ENCODE measurements around the gene CSNK1A1.
"Not testable (repeated sequence)": the region's sequence is repeated elsewhere in the genome, so short reads cannot be mapped to it uniquely, and the experiment has no call there.

CSNK1A1 gene

GRCh38 chr5:149532413-149532812 lies 18.8 kb downstream of the CSNK1A1 start:
- no peak for DNase-seq (ENCODE audit: low read depth in 2 of 3, low spot score in 2 of 3)

GRCh38 chr5:149529463-149529862 lies 21.8 kb downstream of the CSNK1A1 start:
- DNase-seq (ENCODE audit: low read depth in 2 of 3, low spot score in 2 of 3): no peak

GRCh38 chr5:149528281-149529060 lies 22.8 kb downstream of the CSNK1A1 start:
- DNase-seq (ENCODE audit: low read depth in 2 of 3, low spot score in 2 of 3): no peak

GRCh38 chr5:149526845-149527590 lies 24.2 kb downstream of the CSNK1A1 start:
- no peak for DNase-seq (ENCODE audit: low read depth in 2 of 3, low spot score in 2 of 3)

- no peak for DNase-seq (ENCODE audit: low read depth in 2 of 3, low spot score in 2 of 3)
Measured at GRCh38 chr5:149521739-149522685, 29.2 kb downstream of the CSNK1A1 start.

GRCh38 chr5:149519601-149520000 lies 31.6 kb downstream of the CSNK1A1 start:
- DNase-seq (ENCODE audit: low read depth in 2 of 3, low spot score in 2 of 3): no peak

GRCh38 chr5:149518620-149519019 lies 32.6 kb downstream of the CSNK1A1 start:
- no peak for DNase-seq (ENCODE audit: low read depth in 2 of 3, low spot score in 2 of 3)

- DNase-seq (ENCODE audit: low read depth in 2 of 3, low spot score in 2 of 3): no peak
Measured at GRCh38 chr5:149517461-149518122, 33.6 kb downstream of the CSNK1A1 start.

DNA sequence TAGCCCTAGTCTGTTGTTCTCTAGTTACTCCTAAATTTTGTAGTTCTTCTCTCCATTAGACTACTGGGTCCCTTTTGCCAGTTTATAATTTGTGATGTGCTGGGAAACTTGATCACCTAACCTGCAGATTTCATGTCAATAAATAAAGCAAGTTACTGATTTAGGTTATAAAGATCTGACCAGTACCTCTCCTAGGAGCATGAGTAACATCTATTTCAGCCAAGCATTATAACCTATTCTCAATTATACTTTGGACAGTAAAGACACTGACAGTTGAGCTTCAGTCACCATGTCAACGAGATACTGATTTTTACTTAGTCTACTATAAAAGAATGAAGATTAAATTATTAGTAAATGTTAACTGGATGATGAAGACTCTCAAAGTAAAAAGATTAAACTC lies 36.7 kb downstream of the CSNK1A1 start:
- no peak for DNase-seq (ENCODE audit: low read depth in 2 of 3, low spot score in 2 of 3)

DNA sequence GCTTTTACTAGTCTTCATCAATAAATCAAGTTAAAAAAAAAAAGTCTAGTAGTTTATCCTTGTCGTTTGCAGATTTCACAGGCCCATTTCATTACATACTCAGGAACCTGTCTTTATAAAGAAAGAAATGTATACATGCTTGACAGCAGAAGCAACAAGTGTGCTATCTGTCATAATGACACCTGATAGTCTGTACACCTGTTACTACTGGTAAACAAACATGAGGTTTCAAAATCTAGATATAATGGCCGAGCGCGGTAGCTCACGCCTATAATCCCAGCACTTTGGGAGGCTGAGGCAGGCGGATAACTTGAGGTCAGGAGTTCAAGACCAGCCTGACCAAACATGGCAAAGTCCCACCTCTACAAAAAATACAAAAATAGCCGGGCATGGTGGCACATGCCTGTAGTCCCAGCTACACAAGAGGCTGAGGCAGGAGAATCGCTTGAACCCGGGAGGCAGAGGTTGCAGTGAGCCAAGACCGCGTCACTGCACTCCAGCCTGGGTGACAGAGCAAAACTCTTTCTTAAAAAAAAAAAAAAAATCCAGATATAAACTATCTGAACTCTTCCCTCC lies 37.8 kb downstream of the CSNK1A1 start:
- not testable (repeated sequence) for DNase-seq (ENCODE audit: low read depth in 2 of 3, low spot score in 2 of 3)

DNA sequence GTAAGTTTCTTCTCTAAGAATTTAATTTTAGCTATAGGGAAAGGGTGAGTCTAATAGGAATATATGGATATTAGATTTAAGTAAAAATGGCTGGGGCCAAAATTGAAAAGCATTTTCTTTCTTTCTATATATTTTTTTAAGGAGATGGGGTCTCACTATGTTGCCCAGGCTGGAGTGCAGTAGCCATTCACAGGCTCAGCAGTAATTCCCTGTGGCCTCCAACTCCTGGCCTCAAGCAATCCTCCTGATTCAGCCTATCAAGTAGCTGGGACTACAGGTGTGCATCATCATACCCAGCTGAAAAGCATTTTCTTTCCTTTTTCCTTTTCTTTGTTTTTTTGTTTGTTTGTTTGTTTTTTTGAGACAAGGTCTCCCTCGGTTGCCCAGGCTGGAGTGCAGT lies 41.1 kb downstream of the CSNK1A1 start:
- no peak for DNase-seq (ENCODE audit: low read depth in 2 of 3, low spot score in 2 of 3)

DNA sequence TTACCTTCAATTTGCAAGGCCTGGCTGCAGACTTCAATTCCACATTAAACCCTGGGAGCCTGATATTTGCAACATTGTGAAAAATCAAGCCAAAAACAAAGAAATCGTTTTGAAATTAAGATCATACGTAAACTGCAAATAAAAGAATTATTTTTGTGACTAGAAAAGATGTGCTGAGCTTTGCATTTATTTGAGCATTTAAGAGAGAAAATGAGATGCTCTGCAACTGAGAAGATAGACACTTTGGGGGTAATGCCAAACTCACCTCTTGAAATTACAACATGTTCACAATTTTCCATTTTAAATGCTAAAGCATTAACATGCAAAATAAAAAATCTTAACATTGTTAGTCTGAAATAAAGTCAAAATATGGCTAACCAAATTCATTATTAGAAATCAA lies 46.6 kb downstream of the CSNK1A1 start:
- no peak for DNase-seq (ENCODE audit: low read depth in 2 of 3, low spot score in 2 of 3)

DNA sequence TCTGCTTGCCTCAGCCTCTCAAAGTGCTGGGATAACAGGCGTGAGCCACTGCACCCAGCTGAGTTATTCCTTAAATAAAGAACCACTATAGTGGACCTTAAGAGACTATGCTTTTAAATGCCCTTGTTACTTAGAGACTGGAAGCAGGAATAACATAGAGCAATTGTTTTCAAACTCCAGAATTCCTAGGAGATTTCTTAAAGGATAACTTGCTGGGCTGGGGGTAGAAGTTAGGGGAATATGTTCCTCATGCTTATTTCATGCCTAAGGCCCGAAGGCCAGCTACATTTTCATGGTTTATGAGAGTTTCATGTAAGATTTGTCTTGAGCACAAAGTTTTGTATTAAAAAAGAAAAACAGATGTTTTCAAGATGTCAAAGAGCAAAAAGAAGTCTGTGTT lies 48.2 kb downstream of the CSNK1A1 start:
- no peak for DNase-seq (ENCODE audit: low read depth in 2 of 3, low spot score in 2 of 3)

GRCh38 chr5:149500922-149501582 lies 50.2 kb downstream of the CSNK1A1 start:
- DNase-seq (ENCODE audit: low read depth in 2 of 3, low spot score in 2 of 3): no peak

DNA sequence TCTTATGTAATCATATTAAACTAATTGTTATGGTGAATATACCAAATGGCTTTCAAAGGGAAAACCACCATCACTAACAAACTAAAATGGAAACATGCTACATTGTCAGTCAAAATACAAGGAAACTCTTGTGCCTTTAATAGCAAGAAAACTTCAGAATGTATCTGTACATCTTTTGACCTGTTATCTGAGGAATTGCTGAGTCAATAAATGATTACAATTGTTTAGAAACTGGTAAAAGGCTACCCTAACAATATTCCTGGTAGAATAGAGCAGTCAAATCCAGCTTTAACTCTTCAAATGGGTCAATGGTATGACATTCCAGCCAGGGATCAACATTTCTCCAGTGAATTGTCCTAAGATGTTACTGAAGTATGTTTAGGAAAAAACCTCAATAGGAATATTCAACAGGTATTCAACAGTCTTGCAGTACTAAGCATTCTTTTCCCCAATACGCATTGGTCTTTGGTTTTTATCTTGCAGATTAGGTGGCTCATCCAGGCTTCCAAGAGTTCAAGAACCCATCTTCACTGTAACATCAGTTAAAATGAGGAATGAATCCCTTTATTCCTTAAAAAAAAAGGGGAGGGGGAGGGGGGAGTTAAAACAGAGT lies 52.4 kb downstream of the CSNK1A1 start:
- no peak for DNase-seq (ENCODE audit: low read depth in 2 of 3, low spot score in 2 of 3)

GRCh38 chr5:149497357-149497756 lies 53.9 kb downstream of the CSNK1A1 start:
- no peak for DNase-seq (ENCODE audit: low read depth in 2 of 3, low spot score in 2 of 3)

- DNase-seq (ENCODE audit: low read depth in 2 of 3, low spot score in 2 of 3): no peak
Measured at GRCh38 chr5:149496917-149497316, 54.3 kb downstream of the CSNK1A1 start.

GRCh38 chr5:149496166-149496565 lies 55.1 kb downstream of the CSNK1A1 start:
- DNase-seq (ENCODE audit: low read depth in 2 of 3, low spot score in 2 of 3): no peak

- DNase-seq (ENCODE audit: low read depth in 2 of 3, low spot score in 2 of 3): no peak
Measured at GRCh38 chr5:149495673-149496072, 55.6 kb downstream of the CSNK1A1 start.

DNA sequence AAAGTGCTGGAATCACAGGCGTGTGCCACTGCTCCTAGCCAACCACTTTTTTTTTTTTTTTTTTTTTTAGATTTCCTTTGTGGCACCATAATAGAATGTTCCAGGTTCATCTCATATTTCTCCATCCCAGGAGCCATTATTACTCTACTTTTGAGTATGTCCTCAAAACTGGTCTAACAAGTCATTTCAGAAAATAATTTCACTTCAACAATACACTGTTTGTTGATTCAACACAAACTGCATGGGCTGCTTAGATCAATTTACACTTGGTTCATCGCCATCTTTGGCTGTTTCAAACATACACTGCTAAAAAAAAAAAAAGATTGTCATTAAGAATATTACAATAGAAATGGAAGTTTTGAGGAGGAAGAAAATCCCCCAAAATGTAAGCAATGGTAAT lies 57.9 kb downstream of the CSNK1A1 start:
- DNase-seq (ENCODE audit: low read depth in 2 of 3, low spot score in 2 of 3): no peak

Measured in activated CD8-positive, alpha-beta memory T cell treated with anti-CD3 and anti-CD28 coated beads for 48 hours (primary cell).